Measurements from ENCODE around the gene JAZF1.

Gene JAZF1

DNA sequence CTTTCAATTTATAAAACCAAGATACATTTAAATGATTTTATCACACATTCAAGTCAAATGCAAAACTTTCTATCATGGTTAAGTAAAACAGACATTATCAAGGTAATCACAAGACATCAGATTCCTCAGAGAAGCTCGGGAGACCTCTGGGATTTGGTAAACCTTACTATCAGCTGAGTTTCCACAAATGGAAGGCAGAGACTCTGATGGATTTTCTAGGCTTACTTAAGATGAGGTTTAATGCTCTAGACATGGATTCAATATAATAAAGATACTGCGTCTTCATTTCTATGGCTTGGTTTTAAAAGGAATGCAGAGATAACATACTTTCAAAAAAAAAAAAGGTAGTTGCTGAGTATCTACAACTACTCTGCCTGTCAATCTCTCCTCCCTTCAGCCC is 171.7 kb downstream of the JAZF1 start:
- no peak for DNase-seq (ENCODE audit: low read depth in 2 of 2)

- DNase-seq (ENCODE audit: low read depth in 2 of 2) = no peak
These were observed 172.4 kb downstream of the JAZF1 start for GRCh38 chr7:28008171-28008570.

DNA sequence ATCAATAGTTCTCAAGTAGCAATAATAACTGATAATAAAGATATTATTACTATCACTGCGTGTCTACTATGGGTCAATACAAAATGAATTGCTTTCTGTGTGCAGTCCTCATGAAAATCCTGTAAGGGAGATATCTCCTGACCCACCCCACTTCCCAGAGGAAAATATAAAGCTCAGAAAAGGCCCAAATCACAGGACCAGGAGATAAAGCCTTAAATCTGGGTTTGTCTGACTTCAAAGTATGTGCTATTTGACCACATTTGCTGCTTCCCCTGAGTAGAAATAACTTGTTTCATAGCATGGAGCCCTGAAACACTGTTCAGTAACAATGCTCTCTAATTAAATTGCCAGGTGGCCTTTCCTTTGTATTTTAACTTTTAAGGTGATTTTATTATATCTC is 174.1 kb downstream of the JAZF1 start:
- no peak for DNase-seq (ENCODE audit: low read depth in 2 of 2)

DNA sequence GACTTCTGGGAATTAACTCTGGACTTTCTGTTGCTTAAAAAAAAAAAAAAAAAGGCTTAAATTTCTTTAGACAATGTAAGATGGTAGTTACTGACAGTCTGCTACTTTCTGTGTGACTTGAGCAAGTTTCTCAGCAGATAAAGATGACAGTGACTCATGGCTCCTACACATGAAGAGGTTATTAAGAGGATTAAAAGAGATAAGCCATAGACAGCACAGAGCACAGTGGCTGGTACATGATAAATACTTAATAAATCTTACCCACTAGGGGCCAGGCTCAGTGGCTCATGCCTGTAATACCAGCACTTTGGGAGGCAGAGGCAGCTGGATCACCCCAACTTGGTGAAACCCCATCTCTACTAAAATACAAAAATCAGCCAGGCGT is 174.8 kb downstream of the JAZF1 start:
- DNase-seq (ENCODE audit: low read depth in 2 of 2) = no peak

- no peak for DNase-seq (ENCODE audit: low read depth in 2 of 2)
These were observed 175.3 kb downstream of the JAZF1 start for GRCh38 chr7:28005075-28005846.

- no peak for DNase-seq (ENCODE audit: low read depth in 2 of 2)
These were observed 177.2 kb downstream of the JAZF1 start for GRCh38 chr7:28003408-28003807.

GRCh38 chr7:28002638-28003037 is 178.0 kb downstream of the JAZF1 start:
- DNase-seq (ENCODE audit: low read depth in 2 of 2) = no peak

- DNase-seq (ENCODE audit: low read depth in 2 of 2) = no peak
These were observed 178.7 kb downstream of the JAZF1 start for GRCh38 chr7:28001896-28002295.

- DNase-seq (ENCODE audit: low read depth in 2 of 2) = no peak
These were observed 180.8 kb downstream of the JAZF1 start for GRCh38 chr7:27999829-28000228.

GRCh38 chr7:27998382-27998781 is 182.2 kb downstream of the JAZF1 start:
- DNase-seq (ENCODE audit: low read depth in 2 of 2) = no peak

- DNase-seq (ENCODE audit: low read depth in 2 of 2) = no peak
These were observed 183.3 kb downstream of the JAZF1 start for GRCh38 chr7:27997188-27997707.

- DNase-seq (ENCODE audit: low read depth in 2 of 2) = no peak
These were observed 184.5 kb downstream of the JAZF1 start for GRCh38 chr7:27996141-27996540.

DNA sequence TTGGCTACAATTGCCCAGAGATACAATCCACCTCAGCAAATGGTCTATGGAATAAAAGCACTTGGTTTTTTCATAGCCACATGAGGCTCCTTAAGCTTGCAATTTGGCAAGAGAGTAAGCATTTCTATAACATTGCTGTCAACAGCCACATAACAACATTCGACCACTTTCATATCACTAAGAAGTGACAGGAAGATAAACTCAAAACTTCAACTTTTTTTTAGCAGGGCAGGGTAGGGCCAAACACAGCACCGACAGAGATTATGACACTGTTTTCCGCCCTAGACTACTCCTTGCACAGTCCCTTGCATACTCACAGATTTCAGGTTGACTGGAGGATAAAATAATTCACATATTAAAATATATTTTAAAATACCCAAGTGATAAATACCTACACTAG is 185.4 kb downstream of the JAZF1 start:
- no peak for DNase-seq (ENCODE audit: low read depth in 2 of 2)

DNA sequence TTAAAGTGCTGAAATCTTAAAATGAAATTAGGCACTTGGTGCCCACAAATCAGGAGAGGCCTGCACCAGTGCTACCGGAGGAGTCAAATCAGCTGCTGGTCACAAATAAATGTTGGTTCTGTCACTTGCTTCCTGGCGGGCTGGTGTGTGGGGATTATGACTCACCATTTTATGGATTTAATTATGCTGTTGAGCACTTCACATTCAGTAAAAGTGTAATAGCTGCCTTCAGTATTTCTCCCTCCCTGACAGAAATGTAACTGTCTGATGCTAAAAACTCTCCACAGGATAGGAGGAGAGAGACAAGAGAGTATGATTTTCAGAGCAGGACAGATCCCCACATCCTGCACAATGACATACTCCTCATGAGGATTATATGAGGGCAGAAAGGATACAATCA is 186.0 kb downstream of the JAZF1 start:
- no peak for DNase-seq (ENCODE audit: low read depth in 2 of 2)

DNA sequence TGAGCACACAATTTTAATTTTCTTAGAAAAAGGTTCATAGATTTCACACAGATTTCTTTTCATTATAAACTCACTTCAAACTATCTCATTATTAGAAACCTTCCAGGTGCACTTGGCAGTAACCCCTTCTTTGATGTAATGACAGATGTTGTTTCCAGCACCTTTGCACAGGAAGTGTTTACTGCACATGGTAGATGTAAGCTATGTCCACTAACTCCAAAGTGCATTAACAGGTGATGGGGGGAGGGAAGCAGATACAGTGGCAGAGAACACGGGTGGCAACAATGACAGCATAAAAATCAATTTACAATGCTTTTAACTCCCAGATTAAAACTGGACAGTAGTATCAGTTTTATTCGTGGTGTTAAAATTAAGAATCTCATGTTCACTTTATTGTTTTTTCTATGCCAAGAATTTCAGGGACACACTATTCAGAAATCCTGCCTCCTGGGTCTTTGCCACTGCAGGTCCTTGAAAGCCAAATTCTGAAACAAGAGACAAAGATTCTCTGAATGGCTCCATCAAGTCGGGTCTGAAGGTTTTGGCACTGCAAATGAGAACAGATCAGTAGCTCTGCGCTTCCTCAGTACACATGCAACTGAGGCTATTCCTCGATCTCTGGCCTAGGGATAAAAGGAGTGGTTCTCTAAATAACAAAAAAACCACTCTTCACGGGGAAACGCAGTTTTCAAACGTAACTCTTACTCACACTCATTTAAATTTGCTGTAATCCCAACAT is 187.7 kb downstream of the JAZF1 start:
- no peak for DNase-seq (ENCODE audit: low read depth in 2 of 2)

- DNase-seq (ENCODE audit: low read depth in 2 of 2) = no peak
These were observed 188.5 kb downstream of the JAZF1 start for GRCh38 chr7:27992097-27992496.

GRCh38 chr7:27991006-27991528 is 189.5 kb downstream of the JAZF1 start:
- DNase-seq (ENCODE audit: low read depth in 2 of 2) = no peak

DNA sequence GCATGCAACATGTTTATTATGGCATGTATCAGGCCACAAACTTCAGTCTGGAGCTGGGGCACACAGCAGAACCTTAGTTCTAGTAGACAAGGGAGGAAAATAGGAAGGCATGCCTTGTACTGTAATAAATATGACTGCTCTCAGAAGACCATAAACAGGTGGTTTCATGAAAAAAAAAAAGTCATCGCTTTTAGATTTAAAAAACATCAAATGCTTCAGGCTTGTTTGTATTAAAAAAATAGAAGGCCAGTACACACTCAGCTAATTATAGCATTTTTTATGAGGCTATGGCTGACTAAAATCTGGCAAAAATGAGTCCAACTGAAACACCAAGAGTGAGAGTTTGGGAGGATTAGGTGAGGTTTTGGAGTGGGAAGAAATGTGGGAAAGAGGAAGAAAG is 204.1 kb downstream of the JAZF1 start:
- no peak for DNase-seq (ENCODE audit: low read depth in 2 of 2)

- DNase-seq (ENCODE audit: low read depth in 2 of 2) = no peak
These were observed 207.0 kb downstream of the JAZF1 start for GRCh38 chr7:27973625-27974024.

GRCh38 chr7:27972276-27972675 is 208.3 kb downstream of the JAZF1 start:
- no peak for DNase-seq (ENCODE audit: low read depth in 2 of 2)

DNA sequence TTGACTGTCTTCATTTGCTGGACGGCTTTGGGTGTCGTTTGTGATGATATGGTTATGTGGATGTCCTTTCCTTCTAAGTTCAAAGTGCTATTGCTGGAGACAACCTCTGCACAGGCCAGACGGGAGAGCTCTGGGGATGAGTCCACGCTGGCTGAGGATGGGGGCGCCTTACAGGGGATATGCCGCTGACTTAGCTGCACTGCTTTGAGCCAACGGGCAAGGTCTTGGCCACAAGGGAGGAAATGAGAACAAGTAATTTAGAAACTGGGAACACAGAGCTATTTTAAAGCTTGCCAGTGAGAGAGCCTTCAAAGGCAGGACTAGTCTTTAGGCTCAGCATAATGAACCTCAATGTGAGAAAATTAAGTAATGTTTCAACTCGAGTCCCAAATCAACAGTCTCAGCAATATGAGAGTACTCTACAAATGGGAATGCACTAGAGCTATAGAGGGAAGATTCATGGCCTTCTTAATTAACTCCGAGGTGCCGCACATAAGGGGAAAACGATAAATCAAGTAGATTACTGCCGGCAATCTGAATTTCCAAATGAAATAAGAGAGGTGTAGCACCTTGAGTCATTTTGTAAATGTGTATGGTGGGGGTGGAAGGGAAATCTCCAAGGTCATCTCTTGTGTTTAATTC is 209.3 kb downstream of the JAZF1 start:
- DNase-seq (ENCODE audit: low read depth in 2 of 2) = no peak

DNA sequence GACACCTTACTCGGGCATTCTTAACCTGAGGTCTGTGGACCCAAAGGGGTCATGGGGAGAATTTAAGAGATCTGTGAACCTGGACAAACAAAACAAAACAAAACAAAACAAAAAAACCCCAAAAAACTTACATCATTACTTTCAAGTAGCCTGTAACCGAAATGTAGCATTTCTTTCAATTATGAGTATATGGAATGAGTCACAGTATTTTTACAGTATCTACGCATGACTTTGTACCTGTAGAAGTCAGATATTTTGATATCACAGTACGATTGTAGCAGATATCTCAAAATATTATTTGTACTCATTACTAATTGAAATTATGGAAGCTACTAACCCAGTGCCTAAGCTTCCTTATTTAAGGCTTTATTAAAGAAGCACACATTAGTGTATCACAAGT is 210.2 kb downstream of the JAZF1 start:
- no peak for DNase-seq (ENCODE audit: low read depth in 2 of 2)
